ENCODE measurements around the gene EIF2B2. TPM values are rescaled to one million over a fixed set of nuclear protein-coding genes. Genes with fewer than 3 reads are reported as not detected.
A peak's percentile ranks its signal among the peaks of the same experiment; 100 is the strongest.

Gene EIF2B2
- total and polyA plus RNA-seq, 10 of the 15 experiments (the other 5 are each of a cell fraction or from before 2014, with no cell fraction given): 17.4 to 168 (median 65.5) TPM

- CTCF ChIA-PET: interaction anchor here (1.5 kb wide), 1 partner anchor 112 kb away, joined by 3 read pairs; no protein-coding TSS in a partner anchor
- SMC1A ChIA-PET (ENCODE audit: uncharacterized antibody, unreplicated experiment): no interaction called here
- BruUV-seq (replicated peaks): no TSS peak
- no peaks in the 10 kb centered on the region for H3K79me2 ChIP-seq (ENCODE audit: control insufficient read depth, insufficient read depth, low read length)
- intact Hi-C loops (cut with micrococcal nuclease; ENCODE audit: unreplicated experiment) (no loop called here), in situ Hi-C loops (cut with MboI) (no loop called here)
- no peaks in the 10 kb centered on the region for H3K36me3 ChIP-seq (ENCODE audit: control insufficient read depth in 2 of 2, insufficient read depth in 2 of 2, low read length in 1 of 2)
- RAD21 ChIA-PET (ENCODE audit: unreplicated experiment): no interaction called here
- H3K4me3 ChIP-seq: no peak overlapping the region
- no peak overlapping the region for H2AFZ ChIP-seq (ENCODE audit: control insufficient read depth, low read depth, low read length)
- H4K20me1 ChIP-seq (ENCODE audit: control insufficient read depth, insufficient read depth): no peaks in the 10 kb centered on the region
- H3K27ac ChIP-seq (ENCODE audit: control insufficient read depth, insufficient read depth): no peak overlapping the region
- H3K9me3 ChIP-seq (replicated peaks; ENCODE audit: control insufficient read depth, insufficient read depth, low read length): no peaks in the 10 kb centered on the region
- no peak for DNase-seq (ENCODE audit: low read depth, low spot score)
- no peaks in the 10 kb centered on the region for H3K4me1 ChIP-seq (ENCODE audit: control insufficient read depth, insufficient read depth, low read length)
- TF ChIP-seq HDAC6 (IDR thresholded peaks at IDR 0.05; ENCODE audit: unreplicated experiment) (no peak), BACH1 (IDR thresholded peaks at IDR 0.05; ENCODE audit: borderline replicate concordance) (no peak), CBFB (IDR thresholded peaks at IDR 0.05; ENCODE audit: low read depth) (no peak), ESRRA (IDR thresholded peaks at IDR 0.05; ENCODE audit: low read length) (no peak)
- TF ChIP-seq, protein P1, sequence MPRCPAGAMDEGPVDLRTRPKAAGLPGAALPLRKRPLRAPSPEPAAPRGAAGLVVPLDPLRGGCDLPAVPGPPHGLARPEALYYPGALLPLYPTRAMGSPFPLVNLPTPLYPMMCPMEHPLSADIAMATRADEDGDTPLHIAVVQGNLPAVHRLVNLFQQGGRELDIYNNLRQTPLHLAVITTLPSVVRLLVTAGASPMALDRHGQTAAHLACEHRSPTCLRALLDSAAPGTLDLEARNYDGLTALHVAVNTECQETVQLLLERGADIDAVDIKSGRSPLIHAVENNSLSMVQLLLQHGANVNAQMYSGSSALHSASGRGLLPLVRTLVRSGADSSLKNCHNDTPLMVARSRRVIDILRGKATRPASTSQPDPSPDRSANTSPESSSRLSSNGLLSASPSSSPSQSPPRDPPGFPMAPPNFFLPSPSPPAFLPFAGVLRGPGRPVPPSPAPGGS (IDR thresholded peaks at IDR 0.05; ENCODE audit: borderline replicate concordance, insufficient read depth, low read depth, low read length, poor library complexity, severe bottlenecking): peak; percentile 84
- H3K9ac ChIP-seq (ENCODE audit: control insufficient read depth, insufficient read depth, low read length): no peak overlapping the region
- no peak for FAIRE-seq
- 57% methylated on average over 11 of the region's 11 CpGs for WGBS (ENCODE audit: insufficient coverage, insufficient replicate concordance, low lambda C conversion rate, missing lambda C conversion rate)
- no peak for ATAC-seq
- POLR2A ChIA-PET: no interaction called here
- no peak overlapping the region for H3K4me2 ChIP-seq (ENCODE audit: control insufficient read depth, insufficient read depth)
- H3K27me3 ChIP-seq (replicated peaks in 1 of 2; ENCODE audit: control insufficient read depth in 2 of 2, insufficient read depth in 2 of 2, low read length in 1 of 2): no peaks in the 10 kb centered on the region; a peak in 1 of 4 replicates
These were observed 26.2 kb upstream of the EIF2B2 start for GRCh38 chr14:74976264-74977113.

All from GM12878 (cell line).